PC-3 (cell line): ENCODE results near the gene KIF21A. TPM values are rescaled to one million over a fixed set of nuclear protein-coding genes. Genes with fewer than 3 reads are reported as not detected.

Experiments
- ATAC-seq: fragments of 200-7000 bp; cut with Tn5 transposase; 2 replicates; pipeline ENCODE4 v1.9.1; 2020; ENCODE audit warnings: mild to moderate bottlenecking, moderate library complexity
- BruUV-seq: library from RNA; stranded (reverse); fragments of 400-500 nt; replicated peaks from 2 replicates; lab custom pipeline; 2021; lab: Mats Ljungman, UMichigan
- CTCF ChIA-PET: fragments of 300-600 bp; sonication (Branson Sonifier 250); formaldehyde crosslinking; loops from one replicate; lab custom pipeline; 2022; ENCODE audit warnings: antibody characterized with exemption; lab: Charles Lee
- POLR2A ChIA-PET: fragments of 300-600 bp; sonication (Branson Sonifier 250); formaldehyde crosslinking; loops from one replicate; lab custom pipeline; 2022; ENCODE audit warnings: antibody characterized with exemption; ENCODE audit not compliant: unreplicated experiment; lab: Charles Lee
- DNase-seq: peaks from one replicate; pipeline ENCODE4 v3.0.0-alpha.2; 2015
- H2AFZ ChIP-seq: fragments of 300-600 bp; sonication (generic); 2 replicates; pipeline ENCODE4 v1.6.0; 2016; ENCODE audit warnings: antibody characterized with exemption, low read length
- H3F3A ChIP-seq: fragments of 300-600 bp; sonication (generic); one replicate; pipeline ENCODE4 v1.6.0; 2017; ENCODE audit warnings: antibody characterized with exemption, low read length, control low read depth, mild to moderate bottlenecking; ENCODE audit not compliant: unreplicated experiment
- H3K27ac ChIP-seq: fragments of 300-600 bp; sonication (generic); 2 replicates; pipeline ENCODE4 v1.5.1; 2016; ENCODE audit warnings: mild to moderate bottlenecking, low read length
- H3K27me3 ChIP-seq: fragments of 300-600 bp; sonication (generic); 2 replicates; pipeline ENCODE4 v1.6.1; 2016; ENCODE audit warnings: low read length, mixed read lengths
- H3K36me3 ChIP-seq: fragments of 300-600 bp; sonication (generic); 2 replicates; pipeline ENCODE4 v1.6.1; 2016; ENCODE audit warnings: low read depth, mixed run types, low read length, mixed read lengths
- H3K4me1 ChIP-seq: fragments of 300-600 bp; sonication (generic); 2 replicates; pipeline ENCODE4 v1.5.1; 2016; ENCODE audit warnings: low read length; ENCODE audit not compliant: insufficient read depth
- H3K4me2 ChIP-seq: fragments of 300-600 bp; sonication (generic); 2 replicates; pipeline ENCODE4 v1.6.0; 2016; ENCODE audit warnings: low read length
- H3K4me3 ChIP-seq: fragments of 300-600 bp; sonication (generic); 2 replicates; pipeline ENCODE4 v1.5.1; 2016; ENCODE audit warnings: mild to moderate bottlenecking, low read length, mixed read lengths
- H3K79me2 ChIP-seq: fragments of 300-600 bp; sonication (generic); 2 replicates; pipeline ENCODE4 v1.6.1; 2017; ENCODE audit warnings: low read length, mixed read lengths
- H3K9ac ChIP-seq: fragments of 300-600 bp; sonication (generic); 2 replicates; pipeline ENCODE4 v1.6.0; 2016; ENCODE audit warnings: mild to moderate bottlenecking, low read length
- H3K9me2 ChIP-seq: fragments of 300-600 bp; sonication (generic); replicated peaks from 2 replicates; pipeline ENCODE4 v1.6.1; 2016; ENCODE audit warnings: mixed run types, low read length, mixed read lengths
- H3K9me3 ChIP-seq: fragments of 300-600 bp; sonication (generic); 2 replicates; pipeline ENCODE4 v1.6.1; 2016; ENCODE audit warnings: low read length, mixed read lengths
- H4K20me1 ChIP-seq: fragments of 300-600 bp; sonication (generic); 2 replicates; pipeline ENCODE4 v1.6.1; 2016; ENCODE audit warnings: low read length, mixed read lengths
- EZH2 ChIP-seq: fragments of 300-600 bp; sonication (generic); IDR thresholded peaks from one replicate; pipeline ENCODE4 v1.6.1; 2017; ENCODE audit warnings: antibody characterized with exemption, mild to moderate bottlenecking, low read length; ENCODE audit not compliant: unreplicated experiment
- EZH2phosphoT487 ChIP-seq: fragments of 300-600 bp; sonication (generic); IDR thresholded peaks from 2 replicates; pipeline ENCODE4 v1.6.1; 2018; ENCODE audit warnings: mild to moderate bottlenecking, antibody characterized with exemption, low read length, borderline replicate concordance
- intact Hi-C: fragments of 100-400 bp; cut with micrococcal nuclease; formaldehyde crosslinking; loops from 2 replicates; pipeline ENCODE4 v1.9.0; 2023
- total RNA-seq: library from RNA; depleted of rRNA; stranded (reverse); fragments of >200 nt; gene quantifications from 2 replicates; pipeline ENCODE4 v1.2.3, GENCODE V29; 2014
- TF ChIP-seq, protein P1 (sequence below): fragments of 300-600 bp; sonication (generic); conservative IDR thresholded peaks from 2 replicates; pipeline ENCODE4 v1.5.1; 2017; ENCODE audit warnings: antibody characterized with exemption, low read depth, mild to moderate bottlenecking, low read length

Gene KIF21A
- total RNA-seq, 1 experiment from 2014 or later: 25.1 TPM

- no peak for ATAC-seq
- Histone ChIP-seq H3K79me2 (no peaks in the 10 kb centered on the region), H3K27ac (no peak overlapping the region), H3F3A (no peaks in the 10 kb centered on the region), H3K36me3 (peaks cover 9% of the 10 kb centered on the region), H3K4me2 (no peak overlapping the region), H3K9me3 (no peaks in the 10 kb centered on the region), H4K20me1 (no peaks in the 10 kb centered on the region), H3K27me3 (no peaks in the 10 kb centered on the region), H3K9ac (no peak overlapping the region), H3K9me2 (no peaks in the 10 kb centered on the region), H3K4me3 (no peak overlapping the region), H3K4me1 (no peaks in the 10 kb centered on the region), H2AFZ (no peak overlapping the region)
- ChIA-PET CTCF (interaction anchor here (0.5 kb wide), 1 partner anchor 25 kb away, joined by 4 read pairs; no protein-coding TSS in a partner anchor), POLR2A (no interaction called here)
- TF ChIP-seq, protein P1, sequence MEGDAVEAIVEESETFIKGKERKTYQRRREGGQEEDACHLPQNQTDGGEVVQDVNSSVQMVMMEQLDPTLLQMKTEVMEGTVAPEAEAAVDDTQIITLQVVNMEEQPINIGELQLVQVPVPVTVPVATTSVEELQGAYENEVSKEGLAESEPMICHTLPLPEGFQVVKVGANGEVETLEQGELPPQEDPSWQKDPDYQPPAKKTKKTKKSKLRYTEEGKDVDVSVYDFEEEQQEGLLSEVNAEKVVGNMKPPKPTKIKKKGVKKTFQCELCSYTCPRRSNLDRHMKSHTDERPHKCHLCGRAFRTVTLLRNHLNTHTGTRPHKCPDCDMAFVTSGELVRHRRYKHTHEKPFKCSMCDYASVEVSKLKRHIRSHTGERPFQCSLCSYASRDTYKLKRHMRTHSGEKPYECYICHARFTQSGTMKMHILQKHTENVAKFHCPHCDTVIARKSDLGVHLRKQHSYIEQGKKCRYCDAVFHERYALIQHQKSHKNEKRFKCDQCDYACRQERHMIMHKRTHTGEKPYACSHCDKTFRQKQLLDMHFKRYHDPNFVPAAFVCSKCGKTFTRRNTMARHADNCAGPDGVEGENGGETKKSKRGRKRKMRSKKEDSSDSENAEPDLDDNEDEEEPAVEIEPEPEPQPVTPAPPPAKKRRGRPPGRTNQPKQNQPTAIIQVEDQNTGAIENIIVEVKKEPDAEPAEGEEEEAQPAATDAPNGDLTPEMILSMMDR: no peak
- no peak for TF ChIP-seq EZH2
- TF ChIP-seq EZH2phosphoT487: no peak
- intact Hi-C loops: no loop called here
- BruUV-seq: no TSS peak
- no peak for DNase-seq
Measured at GRCh38 chr12:39343665-39344064, 99.3 kb downstream of the KIF21A start.

DNA sequence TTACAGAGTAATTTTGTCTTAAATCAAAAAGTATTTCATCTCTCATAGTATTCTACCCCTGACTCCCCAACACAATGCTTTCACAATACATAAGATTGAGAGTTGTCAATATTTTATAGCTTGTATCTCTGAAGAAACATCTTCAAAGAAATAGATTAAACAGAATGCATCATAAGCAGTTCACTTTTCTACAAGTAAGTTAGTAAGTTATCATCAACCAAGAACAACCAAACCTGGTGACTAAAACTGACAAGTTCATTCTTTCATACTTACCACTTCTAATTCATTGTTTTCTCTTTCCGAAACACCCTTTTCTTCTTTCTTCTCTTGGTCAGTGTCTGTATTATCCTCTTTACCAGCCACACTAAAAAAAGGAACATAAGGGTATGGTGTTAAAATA lies 101.2 kb downstream of the KIF21A start:
- DNase-seq (no peak), ATAC-seq (no peak)
- Histone ChIP-seq H3F3A (no peaks in the 10 kb centered on the region), H3K79me2 (no peaks in the 10 kb centered on the region), H3K4me2 (no peak overlapping the region), H3K27ac (no peak overlapping the region), H3K36me3 (peaks cover 9% of the 10 kb centered on the region), H3K27me3 (no peaks in the 10 kb centered on the region), H3K9ac (no peak overlapping the region), H3K4me3 (no peak overlapping the region), H2AFZ (no peak overlapping the region), H3K9me2 (no peaks in the 10 kb centered on the region), H3K9me3 (no peaks in the 10 kb centered on the region), H3K4me1 (no peaks in the 10 kb centered on the region), H4K20me1 (no peaks in the 10 kb centered on the region)
- POLR2A ChIA-PET: no interaction called here
- CTCF ChIA-PET: no interaction called here
- intact Hi-C loops: no loop called here
- BruUV-seq: no TSS peak
- no peak for TF ChIP-seq EZH2phosphoT487
- TF ChIP-seq EZH2: no peak

DNA sequence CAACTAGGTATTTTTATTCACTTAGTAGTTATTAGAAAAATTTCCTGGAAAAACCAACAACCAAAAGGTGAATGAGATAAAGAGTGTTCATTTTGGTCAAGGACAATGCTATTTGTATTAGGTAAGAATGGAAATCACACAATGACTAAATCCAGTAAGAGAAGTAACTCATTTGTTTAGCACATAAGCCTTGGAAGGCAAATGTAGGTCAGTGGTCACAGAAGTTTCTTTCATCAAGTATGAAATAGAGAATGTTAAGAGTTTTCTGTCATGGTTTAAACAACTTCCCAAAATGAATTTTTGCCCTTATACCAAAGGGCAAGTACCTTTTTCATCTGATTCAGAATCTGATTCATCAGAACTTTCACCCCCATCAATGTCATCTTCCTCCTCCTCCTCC lies 101.7 kb downstream of the KIF21A start:
- Histone ChIP-seq H3K36me3 (peaks cover 9% of the 10 kb centered on the region), H3K4me2 (no peak overlapping the region), H3F3A (no peaks in the 10 kb centered on the region), H3K27ac (no peak overlapping the region), H4K20me1 (no peaks in the 10 kb centered on the region), H3K9me3 (no peaks in the 10 kb centered on the region), H3K9me2 (no peaks in the 10 kb centered on the region), H3K79me2 (no peaks in the 10 kb centered on the region), H3K9ac (no peak overlapping the region), H2AFZ (no peak overlapping the region), H3K4me3 (no peak overlapping the region), H3K4me1 (no peaks in the 10 kb centered on the region), H3K27me3 (no peaks in the 10 kb centered on the region)
- DNase-seq (no peak), ATAC-seq (no peak)
- intact Hi-C loops: no loop called here
- no peak for TF ChIP-seq EZH2
- no TSS peak for BruUV-seq
- ChIA-PET CTCF (no interaction called here), POLR2A (no interaction called here)

DNA sequence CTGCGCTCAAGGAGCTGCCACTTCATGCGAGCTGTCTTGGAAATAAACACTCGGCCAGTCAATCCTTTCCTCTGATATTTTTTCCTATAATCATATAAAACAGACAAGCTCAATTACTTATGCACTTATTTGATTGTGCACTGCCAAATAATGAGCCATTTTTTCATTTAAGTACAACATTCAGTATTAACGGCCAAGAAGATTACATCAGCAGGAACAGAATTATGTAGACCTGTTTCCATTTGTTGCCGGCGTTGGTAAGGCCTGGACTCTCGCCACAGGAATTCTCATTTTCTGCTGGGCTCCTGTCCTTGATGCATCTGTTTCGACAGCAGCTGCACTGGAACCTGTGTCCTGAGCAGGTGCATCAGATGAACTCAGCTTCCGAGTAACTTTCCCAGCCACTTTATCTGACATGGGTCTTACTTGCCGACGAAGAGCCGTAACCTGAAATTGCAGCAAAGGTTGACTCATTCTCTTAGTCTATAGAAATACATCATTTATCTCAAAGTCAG lies 110.2 kb downstream of the KIF21A start:
- no peaks in the 10 kb centered on the region for H3K79me2 ChIP-seq
- no peak overlapping the region for H3K4me3 ChIP-seq
- H3K4me2 ChIP-seq: no peak overlapping the region
- H2AFZ ChIP-seq: no peak overlapping the region
- TF ChIP-seq, protein P1: no peak
- TF ChIP-seq EZH2 (no peak), EZH2phosphoT487 (no peak)
- no peak for DNase-seq
- no peak for ATAC-seq
- BruUV-seq: TSS peak; percentile 27
- H3K27ac ChIP-seq: no peak overlapping the region
- H3K9ac ChIP-seq: no peak overlapping the region
- no peaks in the 10 kb centered on the region for H3K9me3 ChIP-seq
- H4K20me1 ChIP-seq: no peaks in the 10 kb centered on the region
- CTCF ChIA-PET: no interaction called here
- intact Hi-C loops: no loop called here
- POLR2A ChIA-PET: no interaction called here
- no peaks in the 10 kb centered on the region for H3K27me3 ChIP-seq
- H3K36me3 ChIP-seq: peaks cover 24% of the 10 kb centered on the region
- no peaks in the 10 kb centered on the region for H3F3A ChIP-seq
- H3K9me2 ChIP-seq: no peaks in the 10 kb centered on the region
- peaks cover 5% of the 10 kb centered on the region; the same call in 1 of the 2 replicates for H3K4me1 ChIP-seq
